ENCODE data around the gene NIM1K. TPM values are rescaled to one million over a fixed set of nuclear protein-coding genes. Genes with fewer than 3 reads are reported as not detected.

The NIM1K gene
- total RNA-seq, 1 experiment from 2014 or later, result 0.59 TPM

DNA sequence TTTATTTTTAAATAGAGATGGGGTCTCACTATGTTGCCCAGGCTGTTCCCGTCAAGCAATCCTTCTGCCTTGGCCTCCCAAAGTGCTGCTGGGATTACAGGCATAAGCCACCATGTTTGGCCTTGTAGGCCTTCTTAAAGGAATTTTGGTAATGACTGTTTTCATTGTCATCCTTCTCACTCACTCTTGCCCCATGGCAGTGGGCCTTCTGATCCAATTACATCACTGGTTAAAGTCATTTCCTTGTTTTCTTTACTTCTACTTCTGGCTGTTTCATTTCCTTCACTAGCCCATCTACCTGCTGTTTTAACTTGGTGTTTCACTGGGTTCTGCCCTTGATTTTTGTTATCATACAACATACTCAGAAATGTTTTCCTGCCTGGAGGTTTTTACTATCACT is 20.1 kb upstream of the NIM1K start:
- no peaks in the 10 kb centered on the region for H3K9me3 ChIP-seq (ENCODE audit: control insufficient read depth, insufficient read depth, low read depth, low read length)
- in situ Hi-C loops (cut with HindIII; ENCODE audit: low pct_unique_long_range_greater_than_20kb, low sequenced_read_pairs) (no loop called here), intact Hi-C loops (cut with micrococcal nuclease; ENCODE audit: unreplicated experiment) (no loop called here)
- no peak for ATAC-seq
- DNase-seq (ENCODE audit: low read depth, low spot score), result no peak
- H3K4me1 ChIP-seq (ENCODE audit: control insufficient read depth, insufficient read depth, low read length), result no peaks in the 10 kb centered on the region
- peaks cover 23% of the 10 kb centered on the region for H3K36me3 ChIP-seq (ENCODE audit: control insufficient read depth, insufficient read depth, low read length)
- no TSS peak for BruUV-seq (replicated peaks)
- TF ChIP-seq, protein P1, sequence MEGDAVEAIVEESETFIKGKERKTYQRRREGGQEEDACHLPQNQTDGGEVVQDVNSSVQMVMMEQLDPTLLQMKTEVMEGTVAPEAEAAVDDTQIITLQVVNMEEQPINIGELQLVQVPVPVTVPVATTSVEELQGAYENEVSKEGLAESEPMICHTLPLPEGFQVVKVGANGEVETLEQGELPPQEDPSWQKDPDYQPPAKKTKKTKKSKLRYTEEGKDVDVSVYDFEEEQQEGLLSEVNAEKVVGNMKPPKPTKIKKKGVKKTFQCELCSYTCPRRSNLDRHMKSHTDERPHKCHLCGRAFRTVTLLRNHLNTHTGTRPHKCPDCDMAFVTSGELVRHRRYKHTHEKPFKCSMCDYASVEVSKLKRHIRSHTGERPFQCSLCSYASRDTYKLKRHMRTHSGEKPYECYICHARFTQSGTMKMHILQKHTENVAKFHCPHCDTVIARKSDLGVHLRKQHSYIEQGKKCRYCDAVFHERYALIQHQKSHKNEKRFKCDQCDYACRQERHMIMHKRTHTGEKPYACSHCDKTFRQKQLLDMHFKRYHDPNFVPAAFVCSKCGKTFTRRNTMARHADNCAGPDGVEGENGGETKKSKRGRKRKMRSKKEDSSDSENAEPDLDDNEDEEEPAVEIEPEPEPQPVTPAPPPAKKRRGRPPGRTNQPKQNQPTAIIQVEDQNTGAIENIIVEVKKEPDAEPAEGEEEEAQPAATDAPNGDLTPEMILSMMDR (IDR thresholded peaks at IDR 0.05), result no peak
- TF ChIP-seq SIN3A (IDR thresholded peaks at IDR 0.05; ENCODE audit: borderline replicate concordance, insufficient read depth, low read depth, low read length) (no peak), POLR2AphosphoS5 (IDR thresholded peaks at IDR 0.05; ENCODE audit: low read depth, low read length) (no peak), TCF7L2 (IDR thresholded peaks at IDR 0.05; ENCODE audit: low read depth, low read length) (no peak)
- TF ChIP-seq, protein P2, sequence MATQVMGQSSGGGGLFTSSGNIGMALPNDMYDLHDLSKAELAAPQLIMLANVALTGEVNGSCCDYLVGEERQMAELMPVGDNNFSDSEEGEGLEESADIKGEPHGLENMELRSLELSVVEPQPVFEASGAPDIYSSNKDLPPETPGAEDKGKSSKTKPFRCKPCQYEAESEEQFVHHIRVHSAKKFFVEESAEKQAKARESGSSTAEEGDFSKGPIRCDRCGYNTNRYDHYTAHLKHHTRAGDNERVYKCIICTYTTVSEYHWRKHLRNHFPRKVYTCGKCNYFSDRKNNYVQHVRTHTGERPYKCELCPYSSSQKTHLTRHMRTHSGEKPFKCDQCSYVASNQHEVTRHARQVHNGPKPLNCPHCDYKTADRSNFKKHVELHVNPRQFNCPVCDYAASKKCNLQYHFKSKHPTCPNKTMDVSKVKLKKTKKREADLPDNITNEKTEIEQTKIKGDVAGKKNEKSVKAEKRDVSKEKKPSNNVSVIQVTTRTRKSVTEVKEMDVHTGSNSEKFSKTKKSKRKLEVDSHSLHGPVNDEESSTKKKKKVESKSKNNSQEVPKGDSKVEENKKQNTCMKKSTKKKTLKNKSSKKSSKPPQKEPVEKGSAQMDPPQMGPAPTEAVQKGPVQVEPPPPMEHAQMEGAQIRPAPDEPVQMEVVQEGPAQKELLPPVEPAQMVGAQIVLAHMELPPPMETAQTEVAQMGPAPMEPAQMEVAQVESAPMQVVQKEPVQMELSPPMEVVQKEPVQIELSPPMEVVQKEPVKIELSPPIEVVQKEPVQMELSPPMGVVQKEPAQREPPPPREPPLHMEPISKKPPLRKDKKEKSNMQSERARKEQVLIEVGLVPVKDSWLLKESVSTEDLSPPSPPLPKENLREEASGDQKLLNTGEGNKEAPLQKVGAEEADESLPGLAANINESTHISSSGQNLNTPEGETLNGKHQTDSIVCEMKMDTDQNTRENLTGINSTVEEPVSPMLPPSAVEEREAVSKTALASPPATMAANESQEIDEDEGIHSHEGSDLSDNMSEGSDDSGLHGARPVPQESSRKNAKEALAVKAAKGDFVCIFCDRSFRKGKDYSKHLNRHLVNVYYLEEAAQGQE (IDR thresholded peaks at IDR 0.05; ENCODE audit: insufficient read depth in 1 of 2, low read depth in 2 of 2, low read length in 1 of 2), result no peak
- H3K4me3 ChIP-seq (ENCODE audit: low read depth in 2 of 2, low read length in 2 of 2), result no peak overlapping the region
- ChIA-PET POLR2A (no interaction called here), CTCF (no interaction called here)
- no peak overlapping the region for H3K27ac ChIP-seq (ENCODE audit: low read length)
- no peaks in the 10 kb centered on the region for H3K27me3 ChIP-seq (ENCODE audit: control insufficient read depth, insufficient read depth, low read length)

DNA sequence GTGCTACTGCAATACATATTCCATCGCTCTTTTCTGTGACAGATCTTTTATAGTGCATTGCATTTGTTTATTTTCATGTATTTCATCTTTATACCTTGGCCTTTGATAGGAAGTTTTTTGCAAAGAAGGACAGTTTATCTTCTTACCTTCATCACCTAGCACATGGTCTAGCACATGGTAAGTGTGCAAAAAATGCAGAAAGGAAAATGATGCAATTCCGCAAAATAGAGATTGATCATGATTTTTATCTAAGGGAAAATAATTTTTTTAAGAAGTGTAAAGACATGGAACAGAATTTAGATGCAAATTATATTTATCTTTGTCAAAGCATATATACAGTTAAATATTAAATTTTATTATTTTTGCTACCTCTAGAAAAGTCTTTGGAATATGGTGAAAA is 19.2 kb upstream of the NIM1K start:
- no peak for DNase-seq (ENCODE audit: low read depth, low spot score)
- H3K36me3 ChIP-seq (ENCODE audit: control insufficient read depth, insufficient read depth, low read length), result peaks cover 20% of the 10 kb centered on the region
- ATAC-seq, result no peak
- H3K4me1 ChIP-seq (ENCODE audit: control insufficient read depth, insufficient read depth, low read length), result no peaks in the 10 kb centered on the region
- BruUV-seq (replicated peaks), result no TSS peak
- in situ Hi-C loops (cut with HindIII; ENCODE audit: low pct_unique_long_range_greater_than_20kb, low sequenced_read_pairs) (no loop called here), intact Hi-C loops (cut with micrococcal nuclease; ENCODE audit: unreplicated experiment) (no loop called here)
- H3K27me3 ChIP-seq (ENCODE audit: control insufficient read depth, insufficient read depth, low read length), result no peaks in the 10 kb centered on the region
- H3K4me3 ChIP-seq (ENCODE audit: low read depth in 2 of 2, low read length in 2 of 2), result no peak overlapping the region
- no peak overlapping the region for H3K27ac ChIP-seq (ENCODE audit: low read length)
- CTCF ChIA-PET, result no interaction called here
- POLR2A ChIA-PET, result no interaction called here
- TF ChIP-seq SIN3A (IDR thresholded peaks at IDR 0.05; ENCODE audit: borderline replicate concordance, insufficient read depth, low read depth, low read length) (no peak), TCF7L2 (IDR thresholded peaks at IDR 0.05; ENCODE audit: low read depth, low read length) (no peak), POLR2AphosphoS5 (IDR thresholded peaks at IDR 0.05; ENCODE audit: low read depth, low read length) (no peak)
- TF ChIP-seq, protein P2 (IDR thresholded peaks at IDR 0.05; ENCODE audit: insufficient read depth in 1 of 2, low read depth in 2 of 2, low read length in 1 of 2), result no peak
- TF ChIP-seq, protein P1 (IDR thresholded peaks at IDR 0.05), result no peak
- no peaks in the 10 kb centered on the region for H3K9me3 ChIP-seq (ENCODE audit: control insufficient read depth, insufficient read depth, low read depth, low read length)

Measured in Panc1 (cell line).